Cerebellar cortex (tissue), 1 donor: ENCODE data around the gene LRRFIP2.

ENCODE experiments used
- DNase-seq: peaks from one replicate; pipeline ENCODE4 v3.0.0-alpha.2; 2015; ENCODE audit warnings: low spot score

Gene LRRFIP2

GRCh38 chr3:37115446-37115845, 58.9 kb downstream of the LRRFIP2 start:
- DNase-seq: no peak

- no peak for DNase-seq
Measured at GRCh38 chr3:37114251-37115145, 59.9 kb downstream of the LRRFIP2 start.

DNA sequence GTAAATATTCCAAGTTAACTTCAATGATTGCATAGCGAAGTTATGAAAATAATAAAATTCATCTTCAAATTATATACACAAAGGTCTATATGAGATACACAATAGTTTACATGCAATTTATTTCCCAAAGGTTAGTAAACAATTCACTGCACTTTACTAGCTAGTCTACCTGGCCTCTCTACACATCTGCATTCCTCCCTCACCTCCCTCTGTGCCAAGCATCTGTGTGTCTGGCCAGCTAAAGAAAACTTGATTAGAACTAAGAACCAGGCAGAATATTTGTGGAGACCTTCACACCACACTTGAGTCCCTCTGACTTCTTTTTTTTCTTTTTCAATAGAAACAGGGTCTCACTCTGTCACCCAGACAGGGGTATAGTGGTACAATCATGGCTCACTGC, 61.4 kb downstream of the LRRFIP2 start:
- DNase-seq: no peak

GRCh38 chr3:37111199-37111598, 63.2 kb downstream of the LRRFIP2 start:
- no peak for DNase-seq

DNA sequence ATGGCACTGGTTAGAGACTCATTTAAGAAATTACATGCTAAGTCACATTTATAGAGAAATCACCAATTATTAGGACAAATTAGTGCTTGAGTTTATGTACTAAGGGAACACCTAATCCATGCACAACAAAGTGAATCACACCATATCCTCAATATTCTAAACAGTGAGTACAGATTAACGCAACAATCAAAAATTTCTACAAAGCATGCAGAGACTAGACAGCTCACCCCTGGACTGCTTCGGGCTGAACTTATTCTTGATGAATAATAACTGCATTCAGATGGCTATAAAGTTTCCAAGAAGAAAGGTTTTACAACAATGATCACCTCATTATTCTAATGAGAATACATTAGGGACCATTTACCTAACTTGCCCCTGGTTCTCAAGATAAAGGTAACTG, 66.5 kb downstream of the LRRFIP2 start:
- DNase-seq: no peak

DNA sequence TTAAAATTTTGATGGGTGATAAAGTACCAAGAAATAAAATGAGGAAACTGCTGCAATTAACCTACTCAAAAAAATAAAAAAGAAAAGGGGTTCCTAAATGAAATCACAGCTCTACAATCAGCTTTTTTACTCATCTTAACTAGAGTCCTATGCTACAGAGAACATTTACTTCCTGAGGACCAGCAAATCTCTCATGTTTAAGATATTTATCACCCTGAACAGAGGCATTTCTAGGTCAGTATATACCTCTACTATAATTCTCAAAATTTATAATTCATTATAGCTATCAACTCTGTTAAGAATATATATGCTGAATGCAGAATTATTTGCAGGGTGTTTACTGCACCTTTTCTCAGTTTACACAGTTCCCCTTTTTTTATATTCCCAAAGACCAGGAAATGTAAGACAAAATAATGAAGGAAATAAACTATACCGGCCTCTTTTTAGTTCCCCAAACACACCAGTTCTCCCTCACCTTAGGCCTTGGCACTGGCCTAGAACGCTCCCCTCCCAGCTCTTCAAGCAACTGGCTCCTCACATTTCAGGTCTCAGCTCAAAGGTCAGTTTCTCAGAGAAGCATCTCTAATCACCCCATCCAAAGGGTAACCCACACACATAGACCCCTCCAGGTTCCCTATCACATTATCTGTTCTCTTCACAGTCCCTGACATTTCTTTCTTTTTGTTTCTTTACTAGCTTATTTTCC, 71.1 kb downstream of the LRRFIP2 start:
- no peak for DNase-seq

DNA sequence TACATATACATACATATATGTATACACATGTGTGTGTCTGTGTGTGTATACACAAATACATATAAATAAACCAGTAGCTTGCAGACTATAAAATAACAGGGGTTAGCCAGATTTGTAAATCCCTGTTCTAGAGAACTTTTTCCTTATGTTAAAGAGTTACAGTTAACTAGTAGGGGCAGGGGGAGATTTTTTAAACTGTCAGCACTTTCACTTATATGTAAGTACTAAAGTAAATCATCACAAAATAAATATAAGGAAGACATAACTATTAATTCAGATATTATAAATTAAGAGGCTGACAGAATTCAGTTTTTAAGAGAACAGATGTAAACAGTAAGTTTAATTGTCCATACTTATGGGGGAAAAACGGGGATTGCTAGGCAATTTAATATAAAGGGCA, 74.0 kb downstream of the LRRFIP2 start:
- no peak for DNase-seq

DNA sequence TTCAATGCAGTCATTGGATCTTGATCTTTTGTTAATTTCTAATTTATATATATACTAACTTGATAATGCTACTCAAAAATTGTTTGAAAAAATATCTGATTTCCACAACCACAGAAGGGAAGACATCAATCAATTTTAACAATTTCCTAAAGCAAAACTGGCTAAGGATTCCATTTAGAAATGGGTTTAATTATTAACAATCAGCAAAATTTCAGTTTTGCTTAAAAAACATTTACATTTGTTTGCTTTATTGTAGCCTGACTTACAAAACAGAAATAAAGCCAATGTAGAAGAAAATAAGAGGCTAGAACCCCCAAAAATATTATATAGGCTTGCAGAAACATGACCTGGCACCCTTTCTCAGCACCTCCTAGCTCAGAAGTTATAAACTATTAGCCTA, 74.9 kb downstream of the LRRFIP2 start:
- DNase-seq: no peak

GRCh38 chr3:37098884-37099283, 75.5 kb downstream of the LRRFIP2 start:
- no peak for DNase-seq

GRCh38 chr3:37097776-37098175, 76.6 kb downstream of the LRRFIP2 start:
- DNase-seq: no peak

DNA sequence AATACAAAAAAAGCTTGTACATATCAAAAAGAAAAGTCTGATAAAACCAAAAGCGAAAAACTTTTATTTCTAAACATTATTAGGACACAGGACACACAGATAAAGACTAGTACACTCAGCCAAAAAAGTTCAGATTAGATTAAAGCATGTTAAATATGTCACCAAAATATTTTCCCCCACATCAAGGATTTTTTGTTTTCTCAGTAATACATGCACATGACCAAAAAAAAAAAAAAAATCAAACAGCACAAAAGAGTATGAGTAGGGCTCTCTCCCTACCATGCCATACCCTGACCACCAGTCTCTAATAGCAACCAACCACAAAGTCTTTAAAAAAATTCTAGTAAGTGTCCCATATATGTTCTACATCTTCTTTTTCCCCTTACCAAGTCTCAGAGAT, 77.4 kb downstream of the LRRFIP2 start:
- no peak for DNase-seq

- no peak for DNase-seq
Measured at GRCh38 chr3:37096288-37096687, 78.1 kb downstream of the LRRFIP2 start.

DNA sequence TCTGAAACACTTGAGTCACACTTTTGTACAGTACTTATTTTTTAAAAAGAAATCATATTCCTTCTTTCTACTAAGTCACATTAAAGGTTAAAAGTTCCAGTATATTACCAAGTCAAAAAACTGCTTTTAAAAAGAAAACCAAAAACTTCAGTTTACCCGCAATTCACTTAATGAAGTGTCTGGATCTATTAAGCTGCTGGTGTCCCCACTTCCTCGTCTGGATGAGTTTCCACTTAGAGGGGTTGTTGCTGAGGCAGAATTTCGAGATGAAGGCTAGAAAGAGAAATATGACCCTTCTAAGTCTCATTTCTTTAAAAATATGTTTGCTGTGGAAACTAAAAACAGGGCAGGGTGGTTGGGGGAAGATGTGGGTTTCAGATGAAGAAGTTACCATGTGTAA, 79.7 kb downstream of the LRRFIP2 start:
- no peak for DNase-seq

- DNase-seq: no peak
Measured at GRCh38 chr3:37093481-37093880, 80.9 kb downstream of the LRRFIP2 start.

DNA sequence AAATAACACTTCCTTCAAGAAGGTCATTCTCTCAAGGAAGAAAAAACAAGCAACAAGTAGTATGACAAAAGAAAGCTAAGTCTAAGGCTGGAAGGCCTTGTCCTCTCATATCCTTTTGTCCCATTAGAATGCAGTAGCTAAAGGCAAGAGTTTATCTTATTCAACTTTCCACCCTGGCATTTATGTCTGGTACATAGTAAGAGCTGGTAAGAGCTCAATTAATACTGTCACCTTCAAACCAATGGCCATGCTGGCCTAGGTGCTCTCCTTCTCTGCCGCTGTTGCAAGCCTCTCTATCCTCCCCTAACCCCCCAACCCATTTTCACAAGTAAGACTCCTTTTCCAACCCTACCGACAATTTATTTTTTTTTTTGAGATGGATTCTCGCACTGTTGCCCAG, 81.9 kb downstream of the LRRFIP2 start:
- no peak for DNase-seq

DNA sequence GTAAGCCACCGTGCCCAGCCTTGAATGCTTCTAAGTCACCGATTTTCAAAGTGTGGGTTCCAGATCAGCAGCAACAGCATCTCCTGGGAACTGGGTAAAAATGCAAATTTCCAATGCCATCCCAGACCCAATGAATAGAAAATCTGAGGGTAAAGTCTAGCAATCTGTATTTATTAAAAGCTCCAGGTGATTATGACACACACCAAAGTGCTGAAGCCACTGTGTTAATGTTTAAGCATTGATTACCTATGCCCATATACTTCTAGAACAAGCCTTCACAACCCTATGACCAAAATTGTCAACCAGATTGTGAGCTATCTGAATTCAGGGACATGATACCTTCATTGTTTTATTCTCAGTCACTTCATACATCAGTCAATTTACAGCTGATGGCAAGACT, 86.5 kb downstream of the LRRFIP2 start:
- no peak for DNase-seq

GRCh38 chr3:37086918-37087317, 87.5 kb downstream of the LRRFIP2 start:
- DNase-seq: no peak

GRCh38 chr3:37082317-37082716, 92.1 kb downstream of the LRRFIP2 start:
- no peak for DNase-seq

DNA sequence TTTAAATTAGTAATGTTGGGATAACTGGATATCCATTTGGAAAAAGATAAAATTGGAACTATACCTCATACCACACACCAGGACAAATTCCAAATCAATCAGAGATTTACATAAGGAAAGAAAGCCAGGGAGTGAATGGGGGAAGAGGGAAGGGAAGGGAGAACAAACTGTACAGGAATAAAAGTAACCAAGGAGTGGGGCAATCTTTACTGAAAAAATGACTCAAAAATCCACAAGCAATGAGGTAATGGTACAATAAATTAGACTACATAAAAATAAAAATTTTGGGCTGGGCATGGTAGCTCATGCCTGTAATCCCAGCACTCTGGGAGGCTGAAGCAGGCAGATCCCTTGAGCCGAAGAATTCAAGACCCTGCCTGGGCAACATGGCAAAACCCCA, 98.4 kb downstream of the LRRFIP2 start:
- DNase-seq: no peak

DNA sequence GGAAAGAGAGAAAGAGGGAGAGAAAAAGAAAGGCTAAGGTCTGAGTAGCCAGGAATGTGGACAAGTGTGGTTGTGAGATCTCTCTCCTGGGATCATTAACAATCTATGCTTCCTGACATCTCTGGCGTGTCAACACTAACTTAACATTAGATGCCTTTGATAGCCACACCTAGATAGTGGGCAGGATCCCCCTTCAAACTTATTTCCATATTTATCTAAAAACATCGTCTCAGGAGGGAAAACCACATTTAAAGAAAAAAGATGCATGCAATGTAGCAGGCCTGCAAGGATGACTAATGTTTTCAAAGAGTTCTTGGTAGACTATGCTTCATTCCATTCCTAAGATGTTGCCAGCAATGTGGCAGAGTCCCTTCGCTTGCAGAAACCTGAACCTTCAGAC, 100.2 kb downstream of the LRRFIP2 start:
- no peak for DNase-seq

DNA sequence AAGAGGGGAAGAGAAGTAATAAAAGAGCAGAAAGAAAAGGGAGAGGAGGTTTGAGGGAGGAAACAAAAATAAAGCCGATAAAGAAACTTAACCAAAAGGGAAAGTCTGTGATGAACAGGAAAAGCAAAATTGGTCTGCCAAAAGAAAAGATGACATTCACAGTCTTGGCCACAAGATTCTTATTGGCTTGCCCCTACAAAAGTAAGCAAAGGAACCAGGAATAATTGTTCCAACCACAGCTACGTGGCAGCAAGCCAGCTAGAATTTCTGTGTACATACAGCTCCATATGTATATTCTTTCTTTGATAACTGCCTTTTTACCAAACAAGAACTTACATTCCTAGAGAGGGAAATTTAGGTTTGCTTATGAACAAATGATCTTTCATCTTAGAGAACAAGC, 101.5 kb downstream of the LRRFIP2 start:
- no peak for DNase-seq

DNA sequence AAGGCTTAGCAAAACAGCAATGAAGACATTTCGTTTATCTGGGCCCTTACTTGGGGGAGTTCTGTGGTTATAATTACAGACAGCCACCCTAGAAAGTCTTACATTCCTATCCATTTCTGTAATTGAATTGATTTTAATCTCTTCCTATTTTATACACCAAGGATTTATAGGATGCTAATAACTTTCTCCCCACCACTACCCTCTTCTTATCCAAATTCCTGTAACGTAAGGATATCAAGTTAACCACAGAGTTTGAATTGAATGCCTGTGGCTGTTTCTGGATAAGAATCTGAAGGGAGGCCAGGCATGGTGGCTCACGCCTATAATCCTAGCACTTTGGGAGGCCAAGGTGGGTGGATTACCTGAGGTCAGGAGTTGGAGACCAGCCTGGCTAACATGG, 102.5 kb downstream of the LRRFIP2 start:
- no peak for DNase-seq

- no peak for DNase-seq
Measured at GRCh38 chr3:37068031-37068430, 106.4 kb downstream of the LRRFIP2 start.

DNA sequence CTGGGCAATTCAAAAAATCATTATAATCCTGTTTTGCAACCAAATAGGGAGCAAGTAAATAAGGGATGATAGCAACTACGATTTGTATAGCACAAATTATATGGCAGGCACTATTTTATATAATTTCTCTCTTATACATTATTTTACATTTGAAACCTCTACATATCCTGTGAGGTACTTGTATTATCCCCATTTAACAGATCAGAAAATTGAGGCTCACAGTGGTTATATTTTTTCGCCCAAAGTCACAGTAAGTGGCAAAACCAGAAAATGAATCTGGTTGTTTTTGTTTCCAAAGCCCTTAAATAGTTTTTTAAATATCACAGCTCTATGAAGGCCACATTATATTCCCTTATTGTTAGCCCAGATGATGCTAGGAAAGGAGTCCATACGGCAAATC, 106.8 kb downstream of the LRRFIP2 start:
- no peak for DNase-seq
